Aorta (tissue), 5 donors: Measurements from ENCODE around the gene TIAM1. TPM values are rescaled to one million over a fixed set of nuclear protein-coding genes. Genes with fewer than 3 reads are reported as not detected.
A peak's percentile ranks its signal among the peaks of the same experiment; 100 is the strongest.

ENCODE experiments used
- ATAC-seq: fragments of 200-7000 bp; cut with Tn5 transposase; one replicate; pipeline ENCODE4 v1.9.1; 2022; ENCODE audit warnings: moderate library complexity; ENCODE audit not compliant: low FRiP score
- DNase-seq, 2 donors: peaks; one replicate each; pipeline ENCODE4 v3.0.0-alpha.2; 2020
- H3K27ac ChIP-seq, 2 donors: one replicate each; pipeline ENCODE4 v1.5.1; 2013; ENCODE audit warnings: low read length in 2 of 2, mild to moderate bottlenecking in 2 of 2, moderate library complexity in 2 of 2, control low read depth in 1 of 2, inconsistent platforms in 1 of 2, low read depth in 1 of 2
- H3K27me3 ChIP-seq, 2 donors: one replicate each; pipeline ENCODE4 v1.6.1; 2013; ENCODE audit warnings: control low read depth in 1 of 2, low read length in 1 of 2, mild to moderate bottlenecking in 1 of 2, moderate library complexity in 1 of 2; ENCODE audit not compliant: insufficient read depth in 2 of 2, control insufficient read depth in 1 of 2
- H3K36me3 ChIP-seq, 2 donors: one replicate each; pipeline ENCODE4 v1.6.1; 2013; ENCODE audit warnings: control low read depth in 1 of 2, low read length in 1 of 2, mild to moderate bottlenecking in 1 of 2; ENCODE audit not compliant: insufficient read depth in 2 of 2, control insufficient read depth in 1 of 2
- H3K4me1 ChIP-seq, 2 donors: one replicate each; pipeline ENCODE4 v1.6.1; 2013; ENCODE audit warnings: low read length in 2 of 2, control low read depth in 1 of 2, mild to moderate bottlenecking in 1 of 2, moderate library complexity in 1 of 2; ENCODE audit not compliant: insufficient read depth in 2 of 2, control insufficient read depth in 1 of 2
- H3K4me3 ChIP-seq, 2 donors: one replicate each; pipeline ENCODE4 v1.5.1; 2013; ENCODE audit warnings: low read length in 2 of 2, control low read depth in 1 of 2, mild to moderate bottlenecking in 1 of 2
- H3K9me3 ChIP-seq: one replicate; pipeline ENCODE4 v1.6.1; 2013; ENCODE audit warnings: mild to moderate bottlenecking, low read length; ENCODE audit not compliant: control insufficient read depth
- WGBS, 2 donors: extraction: QIAGEN DNeasy Blood & Tissue Kit; methylation state at CpG; one replicate each; pipeline ENCODE4 v1.1.7; 2013; 5-methylcytosine and 5-hydroxymethylcytosine counted together
- intact Hi-C, 2 donors: fragments of 100-400 bp; cut with DNase I; formaldehyde crosslinking; loops; one replicate each; pipeline versions ENCODE4 v1.14.2 to v1.15.0; 2022
- polyA plus RNA-seq, 2 donors: library from polyadenylated mRNA; stranded (reverse); fragments of 200-250 nt; gene quantifications; one replicate each; pipeline ENCODE4 v1.2.3, GENCODE V29; 2013
- total RNA-seq, 2 donors: library from RNA; stranded (reverse); fragmentation: NEBNext Ultra II Directional; extraction: Animal tissue kit (Norgen Biotek cat#: 25700); gene quantifications; one replicate each; pipeline ENCODE4 v1.2.1, GENCODE V29; 2021
- donor health status: healthy with polysubstance abuse.
- donor health status: Bipolar disorder and iron deficiency.
- donor health status: DM: no; HTN: no; CAD: no.
- donor health status: DM: no; HTN: no; CAD: no.
- donor health status: DM: yes; HTN: yes; CAD: no.

TIAM1 gene
- total and polyA plus RNA-seq, 4 donors, result 0.50 to 15.8 (median 12.9) TPM; not detected in 1

DNA sequence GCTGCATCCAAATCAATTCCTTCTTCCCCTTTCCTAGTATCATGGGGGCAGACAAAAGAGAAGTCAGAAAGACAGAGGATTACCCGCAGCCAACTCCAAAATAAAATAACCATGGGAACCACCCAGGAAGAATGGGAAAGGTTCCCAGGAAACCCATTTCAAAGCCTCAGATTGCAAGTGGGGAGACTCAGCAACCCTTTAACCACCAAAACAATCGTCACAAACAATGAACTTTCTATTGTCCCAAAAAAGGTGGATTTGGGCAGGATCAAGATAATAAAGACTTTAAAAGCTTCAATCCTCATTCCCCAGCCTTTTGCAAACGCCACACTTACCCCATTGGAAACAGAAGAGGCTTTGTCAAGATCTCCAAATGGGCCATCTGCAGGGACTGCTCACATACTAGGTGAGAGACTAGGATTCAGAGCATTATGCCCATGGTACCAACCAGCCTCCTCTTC is 5.1 kb downstream of the TIAM1 start:
- H3K27me3 ChIP-seq, result no peaks in the 10 kb centered on the region
- intact Hi-C loops, result no loop called here
- H3K36me3 ChIP-seq, result no peaks in the 10 kb centered on the region
- H3K9me3 ChIP-seq, result no peaks in the 10 kb centered on the region
- no peaks in the 10 kb centered on the region for H3K4me1 ChIP-seq
- no peak overlapping the region for H3K4me3 ChIP-seq
- no peak for DNase-seq
- WGBS, 2 donors, result 57 to 74% methylated on average over 3 of the region's 3 CpGs
- no peak for ATAC-seq
- no peak overlapping the region for H3K27ac ChIP-seq

GRCh38 chr21:31337996-31338907 is 5.8 kb downstream of the TIAM1 start:
- H3K27ac ChIP-seq, result no peak overlapping the region
- H3K27me3 ChIP-seq, result no peaks in the 10 kb centered on the region
- no peaks in the 10 kb centered on the region for H3K9me3 ChIP-seq
- no peak for ATAC-seq
- no peaks in the 10 kb centered on the region for H3K36me3 ChIP-seq
- no peak overlapping the region for H3K4me3 ChIP-seq
- intact Hi-C loops, result no loop called here
- no peaks in the 10 kb centered on the region for H3K4me1 ChIP-seq
- WGBS, 2 donors, result 74 to 79% methylated on average over 25 of the region's 25 CpGs
- DNase-seq, result no peak

- 79 to 83% methylated on average over 3 of the region's 3 CpGs for WGBS, 2 donors
- Histone ChIP-seq H3K27me3 (no peaks in the 10 kb centered on the region), H3K9me3 (no peaks in the 10 kb centered on the region), H3K36me3 (no peaks in the 10 kb centered on the region), H3K4me1 (no peaks in the 10 kb centered on the region), H3K4me3 (no peak overlapping the region), H3K27ac (no peak overlapping the region)
- intact Hi-C loops, result no loop called here
- DNase-seq (no peak), ATAC-seq (no peak)
Measured at GRCh38 chr21:31337086-31337485, 7.0 kb downstream of the TIAM1 start.

- no peak for DNase-seq
- WGBS, 2 donors, result 92 to 94% methylated on average over 6 of the region's 6 CpGs
Measured at GRCh38 chr21:31336739-31337040, 7.4 kb downstream of the TIAM1 start.

GRCh38 chr21:31335957-31336738 is 7.9 kb downstream of the TIAM1 start:
- DNase-seq, result no peak
- H3K9me3 ChIP-seq, result no peaks in the 10 kb centered on the region
- ATAC-seq, result peak; percentile 64
- H3K4me3 ChIP-seq, result no peak overlapping the region
- intact Hi-C loops, result no loop called here
- WGBS, 2 donors, result 79 to 81% methylated on average over 12 of the region's 12 CpGs
- no peaks in the 10 kb centered on the region for H3K36me3 ChIP-seq
- no peaks in the 10 kb centered on the region for H3K4me1 ChIP-seq
- no peaks in the 10 kb centered on the region for H3K27me3 ChIP-seq
- H3K27ac ChIP-seq, result no peak overlapping the region

More at GRCh38 chr21:31336739-31337040, 7.4 kb downstream of the TIAM1 start:
- H3K27ac ChIP-seq, result no peak overlapping the region
- no peaks in the 10 kb centered on the region for H3K27me3 ChIP-seq
- H3K4me1 ChIP-seq, result no peaks in the 10 kb centered on the region
- intact Hi-C loops, result no loop called here
- H3K9me3 ChIP-seq, result no peaks in the 10 kb centered on the region
- ATAC-seq, result no peak
- no peak overlapping the region for H3K4me3 ChIP-seq
- no peaks in the 10 kb centered on the region for H3K36me3 ChIP-seq

DNA sequence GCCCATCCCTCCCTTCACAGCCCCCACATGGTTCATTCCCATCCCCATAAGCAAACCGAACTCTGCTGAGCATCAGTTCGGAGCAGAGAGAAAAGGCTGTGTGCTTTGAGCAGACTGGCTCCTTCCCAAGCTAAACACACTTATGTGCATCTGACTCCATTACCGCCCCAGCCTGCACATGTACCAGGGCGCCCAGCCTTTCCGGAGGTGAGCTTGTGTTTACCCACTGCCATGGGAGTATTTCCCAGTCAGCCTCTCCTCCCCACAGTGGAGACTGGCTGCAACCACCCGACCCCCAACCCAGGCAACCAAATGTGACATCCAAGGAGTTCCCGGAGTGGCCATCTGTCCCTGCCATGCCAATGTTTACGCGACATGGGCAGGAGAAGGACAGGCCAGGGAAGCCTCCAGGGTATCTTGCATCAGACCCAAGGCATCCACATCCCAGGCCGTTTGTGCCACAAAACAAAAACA is 9.4 kb downstream of the TIAM1 start:
- DNase-seq, result no peak
- intact Hi-C loops, result no loop called here

GRCh38 chr21:31332525-31332924 is 11.5 kb downstream of the TIAM1 start:
- H3K4me1 ChIP-seq, result no peaks in the 10 kb centered on the region
- no peak overlapping the region for H3K27ac ChIP-seq
- no peaks in the 10 kb centered on the region for H3K27me3 ChIP-seq
- whole genome bisulfite sequencing, 2 donors, result 72 to 89% methylated on average over 2 of the region's 2 CpGs
- intact Hi-C loops, result no loop called here
- no peaks in the 10 kb centered on the region for H3K36me3 ChIP-seq
- H3K9me3 ChIP-seq, result peaks cover 3% of the 10 kb centered on the region
- no peak for ATAC-seq
- DNase-seq, result no peak
- H3K4me3 ChIP-seq, result no peak overlapping the region

More for the DNA sequence above, 9.4 kb downstream of the TIAM1 start:
- H3K9me3 ChIP-seq, result no peaks in the 10 kb centered on the region
- H3K4me1 ChIP-seq, result no peaks in the 10 kb centered on the region
- WGBS, 2 donors, result 24 to 30% methylated on average over 10 of the region's 10 CpGs
- no peaks in the 10 kb centered on the region for H3K36me3 ChIP-seq
- H3K27me3 ChIP-seq, result no peaks in the 10 kb centered on the region
- H3K27ac ChIP-seq, result no peak overlapping the region
- no peak overlapping the region for H3K4me3 ChIP-seq
- ATAC-seq, result no peak

- ATAC-seq, result no peak
- no peaks in the 10 kb centered on the region for H3K27me3 ChIP-seq
- no peaks in the 10 kb centered on the region for H3K36me3 ChIP-seq
- 67 to 84% methylated on average over 2 of the region's 2 CpGs for WGBS, 2 donors
- peaks cover 3% of the 10 kb centered on the region for H3K9me3 ChIP-seq
- H3K4me3 ChIP-seq, result no peak overlapping the region
- H3K27ac ChIP-seq, result no peak overlapping the region
- no peak for DNase-seq
- intact Hi-C loops, result no loop called here
- no peaks in the 10 kb centered on the region for H3K4me1 ChIP-seq
Measured at GRCh38 chr21:31331231-31331630, 12.8 kb downstream of the TIAM1 start.
